Activated T-cell treated with anti-CD3 and anti-CD28 coated beads, Interleukin-2, amount 50 U/mL, for 72 hours (primary cell): ENCODE measurements around the gene WNT8A. TPM values are rescaled to one million over a fixed set of nuclear protein-coding genes. Genes with fewer than 3 reads are reported as not detected.
"Not testable (repeated sequence)": the region's sequence is repeated elsewhere in the genome, so short reads cannot be mapped to it uniquely, and the experiment has no call there.

Source experiments
- ATAC-seq, 2 donors: fragments of 150-1000 bp; cut with Tn5 transposase; replicated peaks in 1 of 2; 2 replicates each; pipeline ENCODE4 v1.10.0; 2021; ENCODE audit warnings: moderate library complexity in 2 of 2, mild to moderate bottlenecking in 1 of 2
- DNase-seq, 2 donors: peaks; one replicate each; pipeline ENCODE4 v3.0.0; 2021 to 2022; ENCODE audit warnings: mixed read lengths in 1 of 2
- H3K27ac Mint-ChIP-seq: one replicate; pipeline ENCODE4 v1.8.0; 2022; ENCODE audit warnings: mild to moderate bottlenecking, moderate library complexity, mixed read lengths
- H3K27me3 Mint-ChIP-seq: one replicate; pipeline ENCODE4 v1.8.0; 2022; ENCODE audit warnings: low read depth, mixed read lengths
- H3K36me3 Mint-ChIP-seq, 2 donors: one replicate each; pipeline ENCODE4 v1.8.0; 2022; ENCODE audit warnings: mixed read lengths in 2 of 2, mild to moderate bottlenecking in 1 of 2; ENCODE audit not compliant: insufficient read depth in 2 of 2
- H3K4me1 Mint-ChIP-seq: one replicate; pipeline ENCODE4 v1.8.0; 2022; ENCODE audit warnings: low read depth, mixed read lengths
- H3K4me3 Mint-ChIP-seq, 2 donors: one replicate each; pipeline ENCODE4 v1.8.0; 2022; ENCODE audit warnings: mild to moderate bottlenecking in 2 of 2, mixed read lengths in 2 of 2, moderate library complexity in 2 of 2
- H3K9me3 Mint-ChIP-seq, 2 donors: one replicate each; pipeline ENCODE4 v1.8.0; 2022; ENCODE audit warnings: mixed read lengths in 2 of 2
- total RNA-seq, 2 donors: library from RNA; stranded (reverse); gene quantifications; one replicate each; pipeline ENCODE4 v1.2.3, GENCODE V29; 2022

The WNT8A gene
- total RNA-seq, 2 donors from 2014 or later: not detected

DNA sequence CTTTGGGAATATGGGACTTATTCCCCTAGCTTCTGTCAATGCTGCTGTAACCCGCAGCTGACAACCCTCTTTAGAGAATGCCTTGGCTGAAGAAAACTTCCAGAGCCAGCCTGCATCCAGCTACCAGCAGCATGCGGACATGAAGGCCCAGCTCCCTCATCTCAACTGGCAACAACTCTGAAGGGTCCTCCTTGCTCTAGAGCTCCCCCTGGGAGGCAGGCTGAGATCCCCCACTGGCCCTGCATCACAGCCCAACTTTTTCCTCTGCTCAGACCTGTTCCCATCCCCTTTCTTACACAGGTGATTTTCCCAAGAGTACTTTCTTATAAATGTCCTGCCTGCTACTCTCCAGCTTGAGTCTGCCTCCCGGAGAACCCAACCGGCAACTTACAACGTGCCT is 18.7 kb upstream of the WNT8A start:
- peak; percentile 7 to 8 for DNase-seq
- Mint-ChIP-seq H3K27me3 (no peaks in the 10 kb centered on the region), H3K4me1 (peaks cover 6% of the 10 kb centered on the region), H3K27ac (no peak overlapping the region), H3K36me3 (no peaks in the 10 kb centered on the region), H3K9me3 (no peaks in the 10 kb centered on the region), H3K4me3 (no peak overlapping the region)
- no peak for ATAC-seq

DNA sequence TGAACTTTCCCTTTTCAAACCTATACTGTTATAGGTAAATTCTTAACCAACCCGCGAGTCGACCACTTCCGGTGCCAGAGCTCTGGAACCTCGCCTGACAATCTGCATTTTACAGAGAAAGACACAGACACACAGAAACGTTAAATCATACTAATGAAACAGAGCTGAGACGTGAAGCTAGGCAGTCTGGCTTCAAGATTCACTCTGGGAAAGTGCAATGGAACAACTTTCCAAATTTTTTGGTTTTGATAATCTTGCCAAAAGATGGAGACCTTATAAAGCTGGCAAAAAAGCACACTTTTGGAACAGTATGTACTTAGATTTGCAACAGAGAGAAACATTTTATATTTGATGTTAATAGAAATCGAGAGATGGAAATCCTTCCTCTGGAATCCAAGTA is 15.9 kb upstream of the WNT8A start:
- DNase-seq: no peak
- H3K27ac Mint-ChIP-seq: no peak overlapping the region
- H3K4me1 Mint-ChIP-seq: peaks cover 11% of the 10 kb centered on the region
- no peaks in the 10 kb centered on the region for H3K9me3 Mint-ChIP-seq
- no peaks in the 10 kb centered on the region for H3K27me3 Mint-ChIP-seq
- ATAC-seq: no peak
- no peaks in the 10 kb centered on the region for H3K36me3 Mint-ChIP-seq
- H3K4me3 Mint-ChIP-seq: no peak overlapping the region

DNA sequence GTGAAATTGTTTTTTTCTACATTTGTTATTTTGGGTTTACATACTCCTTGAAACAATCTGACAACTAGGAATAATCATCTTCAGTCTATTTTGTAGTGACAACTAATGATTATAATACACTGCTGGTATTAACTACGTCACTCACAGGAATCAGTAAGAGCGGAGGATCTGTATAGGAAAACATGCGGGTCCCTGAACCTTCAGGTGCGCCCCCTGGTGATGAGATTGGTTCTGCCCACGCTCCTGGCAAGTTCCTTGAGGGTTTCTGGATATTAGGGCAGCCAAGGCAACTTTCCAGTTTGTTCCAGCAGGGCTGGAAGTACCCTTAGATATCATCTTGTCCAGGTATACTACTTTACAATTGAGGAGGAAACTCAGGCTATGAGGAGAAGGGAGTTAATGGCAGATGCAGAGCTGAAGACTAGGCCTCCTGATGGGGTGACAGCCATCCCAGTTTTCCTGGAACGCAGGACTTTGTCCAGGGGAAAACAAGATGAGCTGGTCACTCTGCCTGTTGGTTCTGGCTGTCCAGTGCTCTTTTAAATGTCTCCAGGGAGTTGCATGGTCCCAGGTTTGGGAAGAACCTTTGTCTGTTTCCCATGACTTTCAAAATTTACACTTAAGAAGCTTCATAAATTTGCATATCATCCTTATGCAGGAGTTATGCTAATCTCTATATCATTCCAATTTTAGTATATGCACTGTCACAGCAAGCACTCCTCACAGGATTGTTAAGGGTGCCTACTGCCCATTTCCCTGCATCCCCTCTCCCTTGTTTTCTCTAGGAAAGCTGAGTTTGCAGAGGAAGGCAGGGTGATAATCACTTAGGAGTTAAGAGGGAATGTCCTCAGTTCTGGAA is 14.9 kb upstream of the WNT8A start:
- H3K4me3 Mint-ChIP-seq: no peak overlapping the region
- no peak overlapping the region for H3K27ac Mint-ChIP-seq
- no peaks in the 10 kb centered on the region for H3K27me3 Mint-ChIP-seq
- ATAC-seq (peak; percentile 67 to 70), DNase-seq (peak; percentile 73 to 75)
- H3K4me1 Mint-ChIP-seq: peaks cover 11% of the 10 kb centered on the region
- H3K36me3 Mint-ChIP-seq: no peaks in the 10 kb centered on the region
- H3K9me3 Mint-ChIP-seq: no peaks in the 10 kb centered on the region

DNA sequence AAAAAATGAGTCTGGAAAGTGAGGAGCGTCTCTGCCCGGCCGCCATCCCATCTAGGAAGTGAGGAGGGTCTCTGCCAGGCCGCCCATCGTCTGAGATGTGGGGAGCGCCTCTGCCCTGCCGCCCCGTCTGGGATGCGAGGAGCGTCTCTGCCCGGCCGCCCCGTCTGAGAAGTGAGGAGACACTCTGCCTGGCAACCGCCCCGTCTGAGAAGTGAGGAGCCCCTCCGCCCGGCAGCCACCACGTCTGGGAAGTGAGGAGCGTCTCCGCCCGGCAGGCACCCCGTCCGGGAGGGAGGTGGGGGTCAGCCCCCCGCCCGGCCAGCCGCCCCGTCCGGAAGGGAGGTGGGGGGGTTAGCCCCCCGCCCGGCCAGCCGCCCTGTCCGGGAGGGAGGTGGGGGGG is 13.8 kb upstream of the WNT8A start:
- H3K4me3 Mint-ChIP-seq, ATAC-seq, DNase-seq, H3K27me3 Mint-ChIP-seq, H3K36me3 Mint-ChIP-seq, H3K9me3 Mint-ChIP-seq, H3K27ac Mint-ChIP-seq: not testable (repeated sequence)
- H3K4me1 Mint-ChIP-seq: peaks cover 11% of the 10 kb centered on the region

DNA sequence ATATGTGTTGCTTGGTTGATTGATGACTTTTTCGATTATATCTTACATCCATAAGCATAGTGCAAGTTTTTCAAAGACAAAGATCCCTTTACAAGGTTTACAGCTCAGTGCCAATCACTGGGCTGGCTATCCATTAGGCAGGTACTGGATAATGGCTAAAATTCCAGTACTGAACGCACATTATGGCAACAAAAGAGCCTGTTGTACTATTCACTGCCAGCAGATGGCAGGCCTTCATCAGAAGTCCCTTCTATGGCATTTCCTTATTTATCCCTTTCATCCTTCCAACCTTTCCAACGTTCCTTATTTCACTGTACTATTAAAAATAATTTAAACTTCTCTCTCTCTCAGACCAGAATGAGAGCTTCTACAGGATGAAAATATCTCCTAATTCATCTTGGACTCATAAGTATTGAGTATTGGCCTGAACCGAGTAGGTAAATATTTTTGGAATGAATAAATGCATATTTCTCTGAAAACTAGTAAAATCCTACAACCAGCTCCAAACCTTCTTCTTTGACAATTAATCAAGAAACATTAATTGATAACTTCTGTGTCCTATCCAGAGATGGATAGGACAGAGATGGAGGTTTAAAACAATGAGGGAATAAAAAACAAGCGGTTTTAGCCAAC is 6.7 kb upstream of the WNT8A start:
- no peak for ATAC-seq
- H3K4me3 Mint-ChIP-seq: no peak overlapping the region
- no peaks in the 10 kb centered on the region for H3K27me3 Mint-ChIP-seq
- no peak overlapping the region for H3K27ac Mint-ChIP-seq
- peak; percentile 43 to 46 for DNase-seq
- H3K4me1 Mint-ChIP-seq: peaks cover 17% of the 10 kb centered on the region
- no peaks in the 10 kb centered on the region for H3K36me3 Mint-ChIP-seq
- no peaks in the 10 kb centered on the region for H3K9me3 Mint-ChIP-seq

DNA sequence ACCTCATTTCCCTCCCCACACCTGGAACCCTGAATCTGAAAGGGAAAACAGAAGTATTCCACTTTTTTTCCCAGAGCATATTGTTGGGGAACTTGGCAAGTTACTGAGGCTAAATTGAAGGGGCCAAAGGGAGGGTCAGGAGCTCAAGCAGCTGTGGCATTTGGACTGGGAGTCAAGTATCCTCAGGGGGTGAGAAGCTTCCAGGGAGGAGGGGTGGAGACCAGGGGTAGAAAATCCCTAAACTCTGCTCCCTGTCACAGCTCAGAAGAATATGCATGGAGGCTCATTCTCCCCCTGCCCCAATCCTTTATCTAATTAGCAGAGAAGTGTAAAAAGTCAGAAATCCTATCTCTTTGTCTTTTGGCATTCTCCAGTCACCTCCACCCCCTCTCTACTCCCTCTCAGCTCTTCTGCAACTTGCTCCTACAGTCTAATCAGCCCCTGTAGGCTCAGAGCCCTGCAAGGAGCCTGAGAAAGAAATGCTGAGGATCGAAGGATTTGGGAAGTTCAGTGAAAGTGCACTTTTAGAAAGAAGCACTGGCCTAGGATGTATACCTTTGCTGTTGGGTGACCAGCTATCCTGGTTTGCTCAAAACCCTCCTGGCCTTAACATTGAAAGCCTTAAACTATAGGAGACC is 5.7 kb upstream of the WNT8A start:
- Mint-ChIP-seq H3K36me3 (no peaks in the 10 kb centered on the region), H3K27me3 (no peaks in the 10 kb centered on the region), H3K9me3 (no peaks in the 10 kb centered on the region), H3K27ac (no peak overlapping the region), H3K4me1 (peaks cover 18% of the 10 kb centered on the region), H3K4me3 (no peak overlapping the region)
- ATAC-seq (no peak), DNase-seq (no peak)

DNA sequence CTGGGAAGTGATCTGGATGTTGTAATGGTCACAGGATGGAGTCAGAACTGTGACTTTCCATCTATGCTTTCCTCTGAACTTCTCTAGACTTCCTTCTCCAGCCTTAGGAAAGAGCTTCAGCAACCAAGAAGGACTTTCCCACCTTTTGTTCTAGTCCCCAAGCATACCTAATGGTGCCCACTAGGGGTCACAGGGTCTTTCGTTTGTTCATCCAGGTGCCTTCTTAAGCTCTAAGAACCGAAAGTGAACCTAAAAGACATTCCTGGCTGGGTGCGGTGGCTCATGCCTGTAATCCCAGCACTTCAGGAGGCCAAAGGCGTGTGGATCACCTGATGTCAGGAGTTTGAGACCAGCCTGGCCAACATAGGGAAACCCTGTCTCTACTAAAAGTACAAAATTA is 1.8 kb upstream of the WNT8A start:
- Mint-ChIP-seq H3K9me3 (no peaks in the 10 kb centered on the region), H3K4me3 (peak overlapping the region; percentile 78 to 82)

DNA sequence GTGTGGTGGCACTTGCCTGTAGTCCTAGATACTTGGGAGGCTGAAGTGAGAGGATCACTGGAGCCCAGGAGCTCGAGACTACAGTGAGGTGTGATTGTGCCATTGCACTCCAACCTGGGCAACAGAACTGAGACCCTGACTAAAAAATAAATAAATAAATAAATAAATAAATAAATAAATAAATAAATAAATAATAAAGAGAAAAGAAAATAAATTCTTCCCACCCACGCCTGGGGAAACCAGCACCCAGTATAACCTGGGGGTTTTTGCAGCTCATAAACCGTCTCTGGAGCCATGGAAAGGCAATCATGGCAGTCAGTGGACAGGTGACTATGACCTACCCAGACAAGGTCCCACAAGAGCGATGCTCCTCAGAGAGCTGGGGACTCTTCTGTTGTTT is 7.9 kb downstream of the WNT8A start:
- ATAC-seq (no peak), DNase-seq (no peak)
- H3K9me3 Mint-ChIP-seq: no peaks in the 10 kb centered on the region
- no peak overlapping the region for H3K4me3 Mint-ChIP-seq
- no peaks in the 10 kb centered on the region for H3K27me3 Mint-ChIP-seq
- H3K4me1 Mint-ChIP-seq: peaks cover 43% of the 10 kb centered on the region
- no peaks in the 10 kb centered on the region for H3K36me3 Mint-ChIP-seq
- no peak overlapping the region for H3K27ac Mint-ChIP-seq

More for the DNA sequence above, 1.8 kb upstream of the WNT8A start:
- Mint-ChIP-seq H3K27ac (no peak overlapping the region), H3K36me3 (no peaks in the 10 kb centered on the region), H3K27me3 (no peaks in the 10 kb centered on the region), H3K4me1 (peaks cover 18% of the 10 kb centered on the region)
- ATAC-seq (no peak), DNase-seq (no peak)

DNA sequence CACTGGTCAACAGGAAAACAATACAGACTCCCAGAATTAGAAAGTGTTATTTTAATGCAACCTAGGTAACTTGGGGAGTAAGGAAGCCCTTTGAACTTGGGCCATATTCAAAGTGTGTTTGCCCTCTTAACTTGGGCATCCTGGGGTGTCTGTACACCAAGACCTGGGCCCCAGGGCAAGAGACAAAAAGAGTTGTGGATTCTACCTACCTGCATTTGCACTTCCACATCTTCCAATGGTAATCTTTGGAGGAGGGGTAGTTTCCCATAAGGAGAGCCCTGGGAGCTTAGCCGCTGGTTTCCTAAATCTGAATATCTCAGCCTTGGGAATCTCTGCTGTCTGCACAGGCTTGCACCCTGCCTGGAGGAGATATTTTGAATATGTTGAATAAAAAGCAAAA is 8.5 kb downstream of the WNT8A start:
- ATAC-seq: no peak

DNA sequence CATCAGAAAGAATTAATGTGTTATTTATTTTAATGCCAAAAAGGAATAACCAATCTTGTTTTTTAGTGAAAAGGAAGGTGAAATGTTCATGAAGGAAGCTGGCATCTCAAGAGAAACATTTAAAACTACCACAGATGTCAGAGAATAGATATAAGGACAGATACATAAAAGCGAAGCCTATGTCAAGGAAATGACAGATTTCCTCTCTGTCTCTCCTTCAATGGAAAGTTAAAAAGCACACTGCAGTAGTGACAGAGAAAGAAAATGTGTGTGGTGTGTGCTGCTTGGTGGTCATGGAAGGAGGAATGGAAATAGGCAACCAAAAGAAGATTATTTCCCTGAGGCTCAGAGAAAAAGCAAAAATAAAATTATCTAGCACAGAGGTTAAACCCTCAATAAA is 9.2 kb downstream of the WNT8A start:
- H3K9me3 Mint-ChIP-seq: no peaks in the 10 kb centered on the region
- H3K27ac Mint-ChIP-seq: no peak overlapping the region
- H3K4me3 Mint-ChIP-seq: no peak overlapping the region
- H3K36me3 Mint-ChIP-seq: no peaks in the 10 kb centered on the region
- H3K4me1 Mint-ChIP-seq: peaks cover 53% of the 10 kb centered on the region
- no peaks in the 10 kb centered on the region for H3K27me3 Mint-ChIP-seq
- ATAC-seq (no peak), DNase-seq (no peak)

More for the DNA sequence above, 8.5 kb downstream of the WNT8A start:
- DNase-seq: no peak
- H3K36me3 Mint-ChIP-seq: no peaks in the 10 kb centered on the region
- H3K4me3 Mint-ChIP-seq: no peak overlapping the region
- H3K27me3 Mint-ChIP-seq: no peaks in the 10 kb centered on the region
- H3K27ac Mint-ChIP-seq: no peak overlapping the region
- no peaks in the 10 kb centered on the region for H3K9me3 Mint-ChIP-seq
- peaks cover 48% of the 10 kb centered on the region for H3K4me1 Mint-ChIP-seq

DNA sequence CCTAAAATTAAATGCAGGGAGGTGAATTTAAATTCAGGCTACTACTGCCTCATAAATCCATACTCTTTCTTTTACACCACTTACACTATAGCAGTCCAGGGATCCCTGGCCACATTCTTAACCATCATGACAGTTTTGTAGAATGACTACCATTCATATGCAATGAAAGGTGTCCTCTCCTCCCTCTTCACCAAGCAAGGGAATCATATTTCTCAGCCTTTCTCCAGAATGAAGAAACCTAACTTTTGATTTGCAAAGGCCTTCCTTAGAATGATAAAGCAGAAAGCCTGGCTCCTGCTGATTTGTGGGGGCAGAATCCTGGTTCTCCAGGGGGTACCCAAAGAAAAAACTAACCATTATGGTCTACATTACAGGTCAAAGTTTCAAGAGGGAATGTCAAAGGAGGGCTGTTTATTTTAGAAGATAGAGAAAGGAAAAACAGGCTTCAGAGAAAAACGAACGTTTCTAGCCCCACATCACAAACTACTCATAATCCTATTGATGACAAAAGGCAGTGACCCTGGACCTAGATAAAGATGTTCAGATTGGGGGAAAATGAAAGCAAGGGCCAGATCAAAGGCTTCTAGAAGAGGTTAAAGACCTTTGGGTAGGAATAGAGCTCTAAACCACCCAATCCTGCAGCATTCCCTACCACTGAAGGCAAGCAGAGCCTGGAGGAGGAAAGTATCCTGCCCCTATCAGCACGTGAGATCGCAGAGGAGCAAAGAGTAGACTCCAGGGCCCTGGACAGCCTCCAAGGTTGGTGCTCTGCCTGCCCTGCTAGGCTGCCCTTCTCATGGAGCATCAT is 11.5 kb downstream of the WNT8A start:
- Mint-ChIP-seq H3K36me3 (no peaks in the 10 kb centered on the region), H3K27me3 (no peaks in the 10 kb centered on the region), H3K9me3 (peaks cover 0 to 1% of the 10 kb centered on the region in 2 donors), H3K4me3 (no peak overlapping the region), H3K4me1 (peaks cover 53% of the 10 kb centered on the region), H3K27ac (no peak overlapping the region)
- DNase-seq (no peak), ATAC-seq (no peak)

DNA sequence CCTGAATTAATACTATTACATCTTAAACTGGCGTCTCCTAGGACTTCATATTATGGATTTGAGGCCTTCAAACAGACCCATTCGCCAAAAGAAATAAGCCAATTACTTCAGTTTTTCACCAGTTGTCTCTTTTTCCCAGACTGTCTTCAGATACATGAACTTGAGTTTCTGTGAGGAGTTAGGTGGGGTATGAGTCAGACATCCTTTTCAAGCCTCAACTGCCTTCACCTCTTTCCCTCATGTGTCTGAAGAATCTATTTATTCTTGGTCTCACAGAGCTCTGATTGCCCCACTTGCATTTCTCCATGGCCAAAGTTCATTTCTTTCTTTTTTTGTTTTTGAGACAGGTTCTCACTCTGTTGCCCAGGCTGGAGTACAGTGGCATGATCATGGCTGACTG is 12.5 kb downstream of the WNT8A start:
- Mint-ChIP-seq H3K27me3 (no peaks in the 10 kb centered on the region), H3K9me3 (peaks cover 0 to 1% of the 10 kb centered on the region in 2 donors), H3K4me1 (peaks cover 53% of the 10 kb centered on the region), H3K36me3 (no peaks in the 10 kb centered on the region), H3K4me3 (no peak overlapping the region), H3K27ac (no peak overlapping the region)
- DNase-seq (no peak), ATAC-seq (peak; percentile 39 to 53)
